GM18867 (cell line): ENCODE results near the gene ZFAND3.

Experiments used
- ATAC-seq: cut with Tn5 transposase; IDR thresholded peaks from one replicate; pipeline ENCODE4 v1.9.1; 2021; ENCODE audit warnings: mild to moderate bottlenecking, moderate library complexity; ENCODE audit not compliant: unreplicated experiment

ZFAND3 gene

GRCh38 chr6:38161754-38162492 is 342.4 kb downstream of the ZFAND3 start:
- no peak for ATAC-seq

DNA sequence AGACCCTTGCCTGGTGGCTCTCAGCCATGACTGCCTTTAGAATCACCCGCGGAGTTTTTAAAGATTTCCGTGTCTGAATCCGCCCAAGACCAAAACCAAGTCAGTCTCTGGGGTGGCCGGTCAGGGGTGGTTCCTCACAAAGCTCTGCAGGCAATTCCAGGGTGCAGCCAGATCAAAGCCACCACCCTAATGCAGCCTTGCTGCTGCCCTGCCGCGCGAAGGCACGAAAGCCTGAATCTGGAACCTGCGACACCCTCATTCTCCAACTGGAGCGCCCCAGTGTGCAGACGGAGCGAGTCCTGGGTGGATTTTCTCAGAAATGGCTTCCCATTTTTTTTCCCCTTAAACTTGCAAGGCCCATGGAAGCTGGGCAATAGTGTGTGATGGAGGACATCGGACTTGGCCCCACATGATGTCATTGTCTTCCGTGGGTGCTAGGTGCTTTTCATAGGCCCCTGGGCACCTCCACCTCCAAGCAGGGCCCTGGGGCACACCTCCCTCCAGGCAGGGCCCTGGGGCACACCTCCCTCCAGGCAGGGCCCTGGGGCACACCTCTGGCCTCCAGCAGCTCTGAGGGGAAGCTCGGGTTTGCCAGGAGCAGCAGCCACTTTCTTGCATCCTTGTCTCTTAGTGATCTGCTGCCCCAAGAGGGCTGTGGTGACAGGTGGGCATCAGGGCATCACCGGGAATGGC is 343.1 kb downstream of the ZFAND3 start:
- no peak for ATAC-seq

GRCh38 chr6:38163186-38164130 is 343.9 kb downstream of the ZFAND3 start:
- no peak for ATAC-seq

- ATAC-seq = no peak
Measured at GRCh38 chr6:38164131-38164481, 344.6 kb downstream of the ZFAND3 start.

- no peak for ATAC-seq
Measured at GRCh38 chr6:38164671-38165108, 345.2 kb downstream of the ZFAND3 start.

GRCh38 chr6:38166411-38167240 is 347.1 kb downstream of the ZFAND3 start:
- no peak for ATAC-seq

DNA sequence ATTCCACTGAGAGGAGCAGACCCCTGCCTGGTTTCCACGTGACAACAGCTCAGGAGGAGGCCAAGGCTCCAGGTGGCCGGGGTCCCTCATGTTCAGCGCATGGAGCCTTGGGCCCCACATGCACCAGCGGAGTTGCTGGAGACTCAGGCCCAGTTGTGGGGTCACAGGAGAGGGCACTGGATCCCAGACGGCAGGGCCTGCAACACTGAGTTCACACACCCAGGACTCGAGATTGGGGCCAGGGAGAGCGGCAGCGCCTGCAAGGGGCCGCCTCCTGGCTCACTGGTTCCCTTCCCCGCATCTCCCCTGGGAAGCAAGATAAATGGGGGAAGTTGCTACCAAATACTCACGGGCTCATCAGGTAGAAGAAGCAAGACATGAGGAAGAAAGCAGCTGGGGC is 348.1 kb downstream of the ZFAND3 start:
- no peak for ATAC-seq

GRCh38 chr6:38168126-38168525 is 348.6 kb downstream of the ZFAND3 start:
- ATAC-seq = no peak

GRCh38 chr6:38168699-38169098 is 349.2 kb downstream of the ZFAND3 start:
- no peak for ATAC-seq

- ATAC-seq = no peak
Measured at GRCh38 chr6:38169221-38169976, 349.9 kb downstream of the ZFAND3 start.

- no peak for ATAC-seq
Measured at GRCh38 chr6:38169977-38170526, 350.5 kb downstream of the ZFAND3 start.

DNA sequence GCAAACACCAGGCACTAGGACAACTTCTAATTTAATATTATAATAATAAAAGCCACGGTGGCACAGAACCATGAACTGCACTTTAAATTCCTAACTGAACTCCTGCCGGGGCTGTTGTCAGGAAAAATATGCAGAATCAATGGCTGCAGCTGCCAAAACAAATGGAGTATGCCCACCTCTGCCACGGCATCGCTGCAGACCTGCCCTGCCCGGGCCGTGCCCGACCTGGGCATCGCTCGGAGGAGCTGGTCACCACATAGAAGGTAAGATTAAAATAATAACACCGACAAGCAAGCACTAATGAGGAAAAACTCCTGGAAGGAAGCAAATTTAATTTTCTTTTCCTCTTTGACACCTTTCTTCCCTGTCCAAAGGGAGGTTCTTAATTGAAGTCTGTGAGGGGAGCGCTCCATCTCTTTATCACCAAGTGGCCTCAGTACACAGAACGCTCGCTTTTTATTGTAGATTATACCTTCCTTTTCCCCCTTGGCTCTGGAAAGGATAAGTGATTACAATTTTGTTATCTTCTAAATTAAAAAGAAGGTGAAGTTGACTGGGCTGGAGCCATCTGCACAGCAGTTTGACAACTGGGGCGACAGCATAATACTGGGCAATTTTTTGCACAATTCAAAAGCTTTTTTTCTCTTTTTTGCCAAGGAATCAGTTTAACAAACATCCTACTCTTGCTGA is 351.3 kb downstream of the ZFAND3 start:
- ATAC-seq = no peak

- no peak for ATAC-seq
Measured at GRCh38 chr6:38171997-38172738, 352.6 kb downstream of the ZFAND3 start.

GRCh38 chr6:38172739-38173410 is 353.3 kb downstream of the ZFAND3 start:
- no peak for ATAC-seq

GRCh38 chr6:38173909-38174308 is 354.4 kb downstream of the ZFAND3 start:
- ATAC-seq = no peak

GRCh38 chr6:38174315-38174714 is 354.8 kb downstream of the ZFAND3 start:
- ATAC-seq = no peak

GRCh38 chr6:38174806-38175495 is 355.4 kb downstream of the ZFAND3 start:
- ATAC-seq = no peak
